ENCODE measurements around the gene SF3B6.
A peak's percentile ranks its signal among the peaks of the same experiment; 100 is the strongest.

SF3B6 gene

DNA sequence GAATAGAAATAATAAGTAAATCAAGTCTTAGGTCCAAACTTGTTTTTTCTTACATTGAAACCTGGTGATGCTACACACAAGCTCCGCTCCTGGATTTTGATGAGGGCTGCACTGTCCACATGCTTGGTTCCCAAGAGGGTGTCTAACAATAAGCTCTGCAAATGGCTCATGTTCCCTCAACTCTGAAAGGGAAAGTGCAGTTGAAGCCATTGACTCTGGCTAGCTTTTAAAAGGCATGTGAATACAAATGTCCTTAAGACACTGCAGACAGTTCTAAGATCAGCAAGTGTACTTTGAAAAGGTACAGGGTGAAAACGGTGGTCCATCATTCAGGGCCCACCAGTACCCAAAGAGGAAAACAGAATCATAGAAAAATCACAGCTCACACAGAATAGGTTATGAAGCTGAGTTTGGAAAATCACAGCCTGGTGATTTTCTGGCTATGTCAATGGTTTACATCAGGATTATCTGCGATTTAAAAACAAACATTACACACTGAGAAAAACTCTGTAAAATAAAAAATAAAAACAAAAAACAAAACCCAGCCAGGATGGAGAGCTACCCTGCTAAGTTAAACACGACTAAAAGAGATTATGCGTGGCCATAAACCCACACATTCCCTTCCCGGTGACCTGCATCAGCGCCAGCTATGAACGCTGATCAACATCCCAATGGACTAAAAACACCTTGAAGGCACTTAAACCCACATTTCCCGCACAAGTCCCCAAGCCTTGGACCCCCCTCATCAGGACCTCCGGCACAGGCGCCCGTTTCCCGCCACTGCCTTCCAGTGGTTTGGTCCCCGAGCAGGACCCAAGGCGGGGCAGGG, 46.5 kb upstream of the SF3B6 start:
- no peak for DNase-seq (ENCODE audit: low read depth in 1 of 2, low spot score in 1 of 2)
- Histone ChIP-seq H3K4me3 (replicated peaks; ENCODE audit: insufficient read depth, low read length) (peak overlapping the region; percentile 80), H3K27me3 (ENCODE audit: insufficient read depth, poor library complexity, severe bottlenecking) (no peaks in the 10 kb centered on the region), H3K27ac (replicated peaks) (peak overlapping the region; percentile 50)
- no peak for TF ChIP-seq POLR2AphosphoS5 (IDR thresholded peaks at IDR 0.05; ENCODE audit: low read depth)
- no peak for TF ChIP-seq CTCF (IDR thresholded peaks at IDR 0.05; ENCODE audit: insufficient read depth, low read length)
- TF ChIP-seq GABPA (IDR thresholded peaks at IDR 0.05; ENCODE audit: low read depth): no peak
- TF ChIP-seq, protein P1, sequence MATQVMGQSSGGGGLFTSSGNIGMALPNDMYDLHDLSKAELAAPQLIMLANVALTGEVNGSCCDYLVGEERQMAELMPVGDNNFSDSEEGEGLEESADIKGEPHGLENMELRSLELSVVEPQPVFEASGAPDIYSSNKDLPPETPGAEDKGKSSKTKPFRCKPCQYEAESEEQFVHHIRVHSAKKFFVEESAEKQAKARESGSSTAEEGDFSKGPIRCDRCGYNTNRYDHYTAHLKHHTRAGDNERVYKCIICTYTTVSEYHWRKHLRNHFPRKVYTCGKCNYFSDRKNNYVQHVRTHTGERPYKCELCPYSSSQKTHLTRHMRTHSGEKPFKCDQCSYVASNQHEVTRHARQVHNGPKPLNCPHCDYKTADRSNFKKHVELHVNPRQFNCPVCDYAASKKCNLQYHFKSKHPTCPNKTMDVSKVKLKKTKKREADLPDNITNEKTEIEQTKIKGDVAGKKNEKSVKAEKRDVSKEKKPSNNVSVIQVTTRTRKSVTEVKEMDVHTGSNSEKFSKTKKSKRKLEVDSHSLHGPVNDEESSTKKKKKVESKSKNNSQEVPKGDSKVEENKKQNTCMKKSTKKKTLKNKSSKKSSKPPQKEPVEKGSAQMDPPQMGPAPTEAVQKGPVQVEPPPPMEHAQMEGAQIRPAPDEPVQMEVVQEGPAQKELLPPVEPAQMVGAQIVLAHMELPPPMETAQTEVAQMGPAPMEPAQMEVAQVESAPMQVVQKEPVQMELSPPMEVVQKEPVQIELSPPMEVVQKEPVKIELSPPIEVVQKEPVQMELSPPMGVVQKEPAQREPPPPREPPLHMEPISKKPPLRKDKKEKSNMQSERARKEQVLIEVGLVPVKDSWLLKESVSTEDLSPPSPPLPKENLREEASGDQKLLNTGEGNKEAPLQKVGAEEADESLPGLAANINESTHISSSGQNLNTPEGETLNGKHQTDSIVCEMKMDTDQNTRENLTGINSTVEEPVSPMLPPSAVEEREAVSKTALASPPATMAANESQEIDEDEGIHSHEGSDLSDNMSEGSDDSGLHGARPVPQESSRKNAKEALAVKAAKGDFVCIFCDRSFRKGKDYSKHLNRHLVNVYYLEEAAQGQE (IDR thresholded peaks at IDR 0.05; ENCODE audit: insufficient replicate concordance, low read depth): no peak
- TF ChIP-seq SPI1 (IDR thresholded peaks at IDR 0.05; ENCODE audit: borderline replicate concordance, low read depth): no peak

DNA sequence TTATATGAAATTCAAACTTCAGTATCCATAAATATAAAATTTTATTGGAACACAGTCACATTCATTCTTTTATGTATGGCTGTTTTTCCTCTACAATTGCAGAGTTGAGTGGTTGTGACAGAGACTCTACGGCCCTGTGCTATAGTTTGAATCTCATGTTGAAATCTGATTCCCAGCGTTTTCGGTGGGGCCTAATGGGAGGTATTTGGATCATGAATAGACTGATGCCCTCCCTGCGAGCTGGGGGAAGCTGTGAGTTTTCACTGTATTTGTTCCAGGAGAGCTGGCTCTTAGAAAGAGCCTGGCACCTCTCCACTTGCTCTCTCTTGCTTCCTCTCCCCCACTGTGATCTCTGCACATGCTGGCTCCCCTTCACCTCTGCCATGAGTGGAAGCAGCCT, 45.3 kb upstream of the SF3B6 start:
- Histone ChIP-seq H3K27me3 (ENCODE audit: insufficient read depth, poor library complexity, severe bottlenecking) (no peaks in the 10 kb centered on the region), H3K4me3 (replicated peaks; ENCODE audit: insufficient read depth, low read length) (no peak overlapping the region), H3K27ac (replicated peaks) (no peak overlapping the region)
- no peak for TF ChIP-seq POLR2AphosphoS5 (IDR thresholded peaks at IDR 0.05; ENCODE audit: low read depth)
- TF ChIP-seq, protein P1 (IDR thresholded peaks at IDR 0.05; ENCODE audit: insufficient replicate concordance, low read depth): no peak
- TF ChIP-seq SPI1 (IDR thresholded peaks at IDR 0.05; ENCODE audit: borderline replicate concordance, low read depth): no peak
- no peak for TF ChIP-seq GABPA (IDR thresholded peaks at IDR 0.05; ENCODE audit: low read depth)
- no peak for TF ChIP-seq CTCF (IDR thresholded peaks at IDR 0.05; ENCODE audit: insufficient read depth, low read length)
- no peak for DNase-seq (ENCODE audit: low read depth in 1 of 2, low spot score in 1 of 2)

DNA sequence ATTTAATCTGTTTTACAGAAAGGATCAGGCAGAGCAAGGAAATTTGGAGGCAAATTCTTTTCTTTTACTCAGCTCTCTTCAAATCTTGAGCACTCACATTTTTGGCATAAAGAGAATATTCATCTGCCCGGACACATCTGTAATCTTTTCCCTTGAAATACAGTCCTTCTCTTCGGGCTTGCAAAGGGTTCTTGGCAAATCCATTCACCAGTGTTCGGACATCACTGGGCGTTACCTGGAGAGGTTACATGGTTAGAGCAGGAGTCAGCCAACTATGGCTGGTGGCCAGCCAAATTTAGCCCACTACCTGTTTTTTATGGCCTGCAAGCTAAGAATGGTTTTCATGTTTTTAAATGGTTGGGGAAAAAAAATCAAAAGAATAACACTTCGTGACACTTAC, 44.9 kb upstream of the SF3B6 start:
- TF ChIP-seq GABPA (IDR thresholded peaks at IDR 0.05; ENCODE audit: low read depth) (no peak), SPI1 (IDR thresholded peaks at IDR 0.05; ENCODE audit: borderline replicate concordance, low read depth) (no peak), POLR2AphosphoS5 (IDR thresholded peaks at IDR 0.05; ENCODE audit: low read depth) (no peak), CTCF (IDR thresholded peaks at IDR 0.05; ENCODE audit: insufficient read depth, low read length) (no peak)
- TF ChIP-seq, protein P1 (IDR thresholded peaks at IDR 0.05; ENCODE audit: insufficient replicate concordance, low read depth): no peak
- no peaks in the 10 kb centered on the region for H3K27me3 ChIP-seq (ENCODE audit: insufficient read depth, poor library complexity, severe bottlenecking)
- H3K4me3 ChIP-seq (replicated peaks; ENCODE audit: insufficient read depth, low read length): no peak overlapping the region
- no peak for DNase-seq (ENCODE audit: low read depth in 1 of 2, low spot score in 1 of 2)
- no peak overlapping the region for H3K27ac ChIP-seq (replicated peaks)

Measured in HL-60 (cell line).